ENCODE results near the gene CSDE1.
"Not testable (repeated sequence)": the region's sequence is repeated elsewhere in the genome, so short reads cannot be mapped to it uniquely, and the experiment has no call there.

Gene CSDE1

GRCh38 chr1:114757455-114758255 lies at the start of gene CSDE1:
TSS of gene CSDE1 (minus strand) at chr1:114757984. CDS start at chr1:114739890, 18,094 bp downstream.
- peak; percentile 58 for DNase-seq

- DNase-seq = not testable (repeated sequence)
These were observed 46.7 kb upstream of the CSDE1 start for GRCh38 chr1:114804449-114804848.

- DNase-seq = no peak
These were observed 45.2 kb upstream of the CSDE1 start for GRCh38 chr1:114803001-114803400.

- DNase-seq = no peak
These were observed 36.3 kb upstream of the CSDE1 start for GRCh38 chr1:114794038-114794437.

DNA sequence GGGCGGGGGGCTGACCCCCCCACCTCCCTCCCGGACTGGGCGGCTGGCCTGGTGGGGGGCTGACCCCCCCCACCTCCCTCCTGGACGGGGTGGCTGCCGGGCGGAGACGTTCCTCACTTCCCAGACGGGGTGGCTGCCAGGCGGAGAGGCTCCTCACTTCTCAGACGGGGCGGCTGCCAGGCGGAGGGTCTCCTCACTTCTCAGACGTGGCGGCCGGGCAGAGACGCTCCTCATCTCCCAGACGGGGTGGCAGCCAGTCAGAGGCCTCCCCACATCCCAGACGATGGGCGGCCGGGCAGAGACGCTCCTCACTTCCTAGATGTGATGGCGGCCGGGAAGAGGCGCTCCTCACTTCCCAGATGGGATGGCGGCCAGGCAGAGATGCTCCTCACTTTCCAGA lies 32.8 kb upstream of the CSDE1 start:
- DNase-seq = not testable (repeated sequence)

DNA sequence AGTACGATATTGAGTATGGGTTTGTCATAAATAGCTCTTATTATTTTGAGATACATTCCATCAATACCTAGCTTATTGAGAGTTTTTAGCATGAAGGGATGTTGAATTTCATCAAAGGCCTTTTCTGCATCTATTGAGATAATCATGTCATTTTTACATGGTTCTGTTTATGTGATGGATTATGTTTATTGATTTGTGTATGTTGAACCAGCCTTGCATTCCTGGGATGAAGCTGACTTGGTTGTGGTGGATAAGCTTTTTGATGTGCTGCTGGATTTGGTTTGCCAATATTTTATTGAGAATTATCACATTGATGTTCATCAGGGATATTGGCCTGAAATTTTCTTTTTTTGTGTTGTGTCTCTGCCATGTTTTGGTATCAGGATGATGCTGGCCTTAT lies 28.7 kb upstream of the CSDE1 start:
- DNase-seq = not testable (repeated sequence)

- DNase-seq = no peak
These were observed 24.7 kb upstream of the CSDE1 start for GRCh38 chr1:114782476-114782875.

DNA sequence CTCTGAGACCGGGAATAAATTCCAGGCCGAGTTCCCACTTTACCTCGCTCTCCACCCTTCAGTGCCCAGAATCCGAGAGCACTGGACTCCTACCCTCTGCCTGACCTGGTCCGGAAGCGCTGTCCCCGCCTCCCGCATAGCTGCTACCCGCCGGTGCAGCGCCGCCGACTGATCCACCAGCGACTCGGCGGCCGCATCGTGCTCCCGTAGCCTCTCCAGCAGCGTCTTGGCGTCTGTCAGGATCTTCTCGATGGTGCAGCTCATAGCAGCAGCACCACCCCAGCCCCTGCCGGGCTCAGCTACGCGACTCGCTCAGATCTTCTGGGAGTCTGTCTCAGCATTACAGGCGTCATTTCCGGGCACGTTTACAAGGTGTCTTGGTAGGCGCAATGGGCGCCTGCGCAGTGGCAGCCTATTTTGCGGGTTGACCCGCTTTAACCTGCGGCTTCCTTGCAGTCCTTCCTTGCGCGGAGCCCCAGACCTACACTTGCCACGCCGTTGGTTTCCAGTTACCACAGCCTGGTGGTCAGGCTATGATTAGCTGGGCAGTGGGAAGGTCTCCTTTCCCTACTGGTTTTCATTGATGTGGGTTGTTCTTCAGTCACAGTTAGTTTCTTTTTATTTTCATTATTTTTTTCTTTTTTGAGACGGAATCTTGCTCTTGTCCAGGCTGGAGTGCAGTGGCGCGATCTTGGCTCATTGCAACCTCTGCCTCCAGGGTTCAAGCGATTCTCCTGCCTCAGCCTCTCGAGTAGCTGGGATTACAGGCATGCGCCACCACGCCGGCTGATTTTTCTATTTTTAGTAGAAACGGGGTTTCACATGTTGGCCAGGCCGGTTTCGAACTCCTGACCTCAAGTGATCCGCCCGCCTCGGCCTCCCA lies 22.8 kb upstream of the CSDE1 start, which contains the start of gene SIKE1:
SIKE1 (minus strand) TSS at position 342 of the 883 bp plus-strand sequence; CDS start at position 264, 78 bp downstream.
- peak; percentile 60 for DNase-seq

GRCh38 chr1:114779722-114780121 lies 21.9 kb upstream of the CSDE1 start:
- DNase-seq = no peak

GRCh38 chr1:114776726-114777125 lies 18.9 kb upstream of the CSDE1 start:
- not testable (repeated sequence) for DNase-seq

DNA sequence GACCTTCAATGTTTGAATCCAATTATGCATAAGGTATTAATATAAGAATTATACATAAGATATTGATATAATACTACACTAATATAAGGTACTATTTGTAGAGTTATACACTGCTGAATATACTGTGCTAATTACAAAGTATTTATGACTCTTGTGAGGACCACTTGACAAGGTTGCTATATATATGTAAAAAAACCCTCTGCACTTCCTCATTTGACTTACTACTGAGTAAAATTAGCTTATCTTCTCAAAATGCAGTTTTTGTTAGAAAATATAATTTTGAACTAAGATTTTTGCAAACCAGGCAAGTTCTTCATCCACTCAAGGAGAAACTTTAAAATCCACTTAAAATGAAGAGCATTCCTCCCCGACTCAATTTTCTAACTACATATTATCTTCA lies 14.2 kb upstream of the CSDE1 start:
- no peak for DNase-seq

DNA sequence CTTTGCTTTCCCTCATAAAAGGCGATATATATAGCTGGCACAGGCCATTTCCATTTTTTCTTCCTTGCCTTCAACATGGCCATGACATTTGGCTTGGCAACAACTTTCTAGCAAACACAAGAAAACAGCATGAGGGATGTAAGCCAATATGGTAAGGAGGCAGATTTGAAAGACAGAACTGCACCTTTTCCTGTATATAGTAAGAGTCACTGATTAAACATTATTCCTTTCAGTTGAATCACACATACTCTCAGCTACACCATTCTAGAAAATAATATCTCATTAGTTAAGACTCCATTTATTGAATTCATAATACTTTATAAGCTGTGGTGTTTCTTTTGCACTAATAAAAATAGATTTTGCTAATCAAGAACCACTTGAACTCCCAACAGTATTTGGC lies 13.2 kb upstream of the CSDE1 start:
- no peak for DNase-seq

GRCh38 chr1:114764689-114765088 lies 6.9 kb upstream of the CSDE1 start:
- DNase-seq = no peak

DNA sequence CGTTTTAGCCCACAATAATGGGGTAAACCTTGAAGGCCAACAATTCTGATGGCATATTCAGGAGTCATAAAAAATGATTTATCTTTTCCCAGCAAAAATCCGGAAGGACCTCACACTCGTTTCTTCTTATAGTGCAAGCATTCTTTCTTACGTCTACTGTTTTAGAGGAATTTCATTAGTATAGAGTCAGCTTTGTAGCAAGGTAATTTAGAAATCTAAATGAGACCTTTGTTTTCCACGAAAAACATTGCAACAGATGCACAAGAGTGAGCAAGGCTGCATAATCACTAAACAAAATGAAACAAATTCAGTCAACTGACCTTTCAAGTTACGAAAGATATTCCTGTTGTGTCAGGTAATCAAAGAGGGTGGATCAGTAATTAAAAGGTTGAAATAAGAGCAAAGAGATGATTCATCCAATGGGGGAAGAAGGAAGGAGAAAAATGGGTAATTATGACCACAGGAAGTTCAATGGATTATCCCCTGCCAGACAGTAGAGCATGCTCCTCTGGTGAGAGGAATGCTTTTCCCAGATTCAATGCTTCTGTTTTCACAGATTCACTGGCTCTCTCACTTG lies 560 bp upstream of the CSDE1 start:
- DNase-seq = no peak

DNA sequence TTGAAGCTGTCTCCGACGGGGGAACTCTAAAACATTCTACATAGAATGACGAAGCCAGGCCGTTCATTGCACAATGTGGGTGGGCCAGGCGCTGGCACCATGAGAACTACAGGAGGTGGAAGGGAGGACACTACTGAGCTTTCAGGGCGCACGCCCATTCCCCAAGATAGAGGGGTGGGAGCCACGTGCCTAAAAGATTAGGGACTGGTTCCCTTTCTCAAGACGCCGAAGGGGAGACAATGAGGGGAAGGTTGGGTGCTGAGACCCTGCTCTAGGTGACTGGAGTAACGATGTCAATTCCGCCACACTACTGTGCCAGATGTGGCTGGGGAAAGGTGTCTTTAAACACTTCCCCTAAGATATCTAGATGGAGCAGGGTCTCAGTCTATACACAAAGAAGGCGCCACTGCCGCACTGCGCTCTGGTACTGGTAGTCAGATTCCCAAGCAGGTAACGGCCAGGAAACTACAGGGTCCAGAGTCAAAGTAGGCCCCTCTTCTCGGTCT lies 782 bp downstream of the CSDE1 start:
- no peak for DNase-seq

DNA sequence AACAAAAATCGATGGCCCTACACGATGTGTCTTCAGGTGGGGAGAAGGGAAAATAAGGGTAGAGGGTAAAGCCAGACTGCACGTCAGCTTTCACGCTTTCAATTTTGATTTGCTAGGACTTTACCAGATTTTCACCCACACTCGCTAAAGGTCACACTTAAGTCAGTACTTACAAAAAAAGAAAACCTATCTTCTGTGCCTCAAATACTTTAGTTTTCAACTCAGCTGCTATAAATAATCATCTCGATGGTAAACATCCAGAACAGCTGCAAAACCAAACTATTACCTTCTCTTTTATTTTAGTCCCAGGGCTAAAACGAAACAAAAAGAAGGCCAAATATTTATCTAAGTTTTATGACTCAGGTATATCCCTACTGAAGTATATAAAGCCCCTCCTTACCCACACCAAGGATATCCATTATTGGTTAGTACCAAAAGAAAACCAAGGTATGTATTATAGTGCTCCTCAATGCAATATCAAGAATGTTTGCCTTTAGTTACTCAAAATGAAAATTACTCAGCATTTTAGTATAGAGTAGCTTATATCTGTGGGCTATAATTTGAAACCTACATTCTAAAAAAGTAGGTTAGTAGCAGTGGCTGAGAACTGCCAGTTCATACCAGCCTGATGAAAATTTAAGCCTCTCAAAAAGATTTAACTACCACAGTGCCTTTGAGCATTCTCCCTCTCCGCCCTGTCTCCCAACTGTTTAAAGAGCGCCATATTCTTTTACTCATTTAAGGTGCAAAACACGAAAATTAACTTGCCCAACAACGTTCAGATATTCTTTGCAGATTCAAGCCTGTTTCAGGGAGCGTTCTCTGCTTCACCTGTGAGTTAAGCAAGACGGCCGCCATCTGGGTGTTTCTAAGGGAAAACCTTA lies 1.5 kb downstream of the CSDE1 start:
- DNase-seq = no peak

GRCh38 chr1:114755006-114755931 lies 2.5 kb downstream of the CSDE1 start:
- peak; percentile 21 for DNase-seq

- DNase-seq = not testable (repeated sequence)
These were observed 4.1 kb downstream of the CSDE1 start for GRCh38 chr1:114753702-114754101.

DNA sequence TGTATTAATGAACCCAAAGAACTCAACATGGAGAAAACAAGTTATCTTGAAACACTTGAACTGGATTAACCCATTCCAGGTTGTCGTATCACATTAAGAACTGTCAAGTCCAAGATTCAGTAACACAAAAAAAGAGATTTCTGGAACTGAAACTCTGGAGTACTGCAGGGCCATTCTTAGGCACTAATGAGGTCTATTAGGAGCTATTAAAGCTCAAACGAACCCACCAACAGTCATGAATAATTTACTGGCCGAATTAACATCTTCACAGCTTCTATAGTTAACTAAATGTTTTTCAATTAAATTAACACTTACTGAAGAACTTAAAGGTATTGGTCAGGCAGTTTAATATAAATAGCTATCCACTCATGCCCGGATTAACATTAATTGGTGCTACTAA lies 4.6 kb downstream of the CSDE1 start:
- DNase-seq = no peak

- no peak for DNase-seq
These were observed 7.0 kb downstream of the CSDE1 start for GRCh38 chr1:114750780-114751179.

DNA sequence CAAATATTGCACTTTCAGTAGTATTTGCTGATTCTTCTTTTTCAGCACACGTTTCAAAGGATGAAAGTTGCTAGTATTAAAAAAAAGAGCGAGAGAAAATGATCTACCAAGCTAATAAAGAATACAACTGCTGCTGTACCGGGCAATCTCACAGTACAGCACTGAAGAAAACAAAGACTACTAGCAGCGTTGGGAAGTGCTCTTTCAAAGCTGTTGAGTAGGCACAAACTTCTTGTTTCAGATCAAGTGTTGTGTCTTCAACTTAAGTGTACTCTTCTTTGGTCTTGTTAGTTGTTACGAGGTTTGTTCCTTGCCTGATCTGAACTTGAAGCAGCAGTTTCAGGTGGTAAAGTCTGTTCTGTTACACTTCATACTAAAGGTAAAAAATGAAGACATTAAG lies 7.9 kb downstream of the CSDE1 start:
- no peak for DNase-seq

All from SIG-M5 (cell line).